SH-SY5Y (cell line): ENCODE data around the gene NOC4L.

Source experiments
- GATA2 ChIP-seq: IDR thresholded peaks from 2 replicates; pipeline ENCODE4 v1.6.1; 2011; ENCODE audit warnings: mild to moderate bottlenecking, low read depth, low read length
- GATA3 ChIP-seq: IDR thresholded peaks from 2 replicates; pipeline ENCODE4 v1.6.1; 2011; ENCODE audit warnings: low read depth, mild to moderate bottlenecking, low read length, moderate library complexity

DNA sequence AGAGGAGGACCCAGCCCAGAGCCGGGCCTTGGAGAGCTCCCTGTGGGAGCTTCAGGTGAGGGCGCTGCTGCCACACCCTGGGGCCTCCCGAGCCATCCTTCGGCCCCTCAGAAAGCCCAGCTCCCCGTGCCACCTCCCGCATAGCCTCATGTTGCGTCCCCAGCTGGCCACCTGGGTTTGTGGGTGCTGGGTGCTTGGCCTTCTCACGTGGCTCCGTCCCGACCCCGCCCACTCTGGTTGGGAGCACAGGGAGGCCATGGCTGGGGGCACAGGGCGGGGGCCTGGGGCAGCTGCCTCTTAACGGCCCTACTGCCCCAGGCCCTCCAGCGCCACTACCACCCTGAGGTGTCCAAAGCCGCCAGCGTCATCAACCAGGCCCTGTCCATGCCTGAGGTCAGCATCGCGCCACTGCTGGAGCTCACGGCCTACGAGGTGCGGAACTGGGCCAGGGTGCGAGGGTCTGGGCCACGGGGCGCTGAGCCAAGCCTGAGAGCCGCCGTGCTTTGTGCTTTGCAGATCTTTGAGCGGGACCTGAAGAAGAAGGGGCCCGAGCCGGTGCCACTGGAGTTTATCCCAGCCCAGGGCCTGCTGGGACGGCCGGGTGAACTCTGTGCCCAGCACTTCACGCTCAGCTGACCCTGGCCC, 7.6 kb downstream of the NOC4L start:
- TF ChIP-seq GATA2 (no peak), GATA3 (no peak)
